IMR-90 (cell line): ENCODE measurements around the gene BLTP3B. TPM values are rescaled to one million over a fixed set of nuclear protein-coding genes. Genes with fewer than 3 reads are reported as not detected.

ENCODE experiments used
- ATAC-seq: fragments of 200-7000 bp; cut with Tn5 transposase; 2 replicates; pipeline ENCODE4 v1.9.1; 2020; ENCODE audit warnings: low read depth, mild to moderate bottlenecking, moderate library complexity
- BruUV-seq: library from RNA; stranded (reverse); fragments of 400-500 nt; replicated peaks from 2 replicates; lab custom pipeline; 2021; lab: Mats Ljungman, UMichigan
- CTCF ChIA-PET: fragments of 300-600 bp; formaldehyde crosslinking; extraction: SDS; loops from one replicate; lab custom pipeline; 2021; ENCODE audit warnings: antibody characterized with exemption; lab: Yijun Ruan, JAX
- POLR2A ChIA-PET: fragments of 300-600 bp; sonication (Branson Sonifier 250); formaldehyde crosslinking; loops from one replicate; lab custom pipeline; 2022; ENCODE audit warnings: antibody characterized with exemption; ENCODE audit not compliant: unreplicated experiment; lab: Charles Lee
- DNase-seq: peaks from one replicate; pipeline ENCODE4 v3.0.0; 2013
- H2AFZ ChIP-seq: replicated peaks from 2 replicates; pipeline ENCODE3; 2013; ENCODE audit warnings: low read length, mild to moderate bottlenecking; ENCODE audit not compliant: poor library complexity
- H2AK5ac ChIP-seq: 2 replicates; pipeline ENCODE4 v1.6.1; 2013; ENCODE audit warnings: low read depth, low read length, inconsistent platforms
- H2AK9ac ChIP-seq: replicated peaks from 2 replicates; pipeline ENCODE3; 2013; ENCODE audit warnings: mild to moderate bottlenecking, low read depth, low read length, moderate library complexity; ENCODE audit not compliant: poor library complexity
- H2BK120ac ChIP-seq: 2 replicates; pipeline ENCODE4 v1.6.1; 2013; ENCODE audit warnings: low read depth, low read length, inconsistent platforms
- H2BK15ac ChIP-seq: 3 replicates; pipeline ENCODE4 v1.6.1; 2013; ENCODE audit warnings: low read depth, low read length, inconsistent platforms
- H2BK20ac ChIP-seq: 2 replicates; pipeline ENCODE4 v1.6.1; 2013; ENCODE audit warnings: low read depth, mild to moderate bottlenecking, inconsistent platforms, low read length, moderate library complexity
- H2BK5ac ChIP-seq: 2 replicates; pipeline ENCODE4 v1.6.1; 2013; ENCODE audit warnings: mild to moderate bottlenecking, low read depth, low read length, inconsistent platforms; ENCODE audit not compliant: poor library complexity, severe bottlenecking
- H3K14ac ChIP-seq: replicated peaks from 2 replicates; pipeline ENCODE4 v1.6.1; 2013; ENCODE audit warnings: low read depth, low read length, inconsistent platforms
- H3K18ac ChIP-seq: 2 replicates; pipeline ENCODE4 v1.6.1; 2013; ENCODE audit warnings: low read depth, low read length, control low read depth
- H3K23ac ChIP-seq: 2 replicates; pipeline ENCODE4 v1.6.1; 2013; ENCODE audit warnings: low read depth, low read length, inconsistent platforms
- H3K27ac ChIP-seq: 2 replicates; pipeline ENCODE4 v1.5.1; 2013; ENCODE audit warnings: mild to moderate bottlenecking, control low read depth, low read length; ENCODE audit not compliant: insufficient read depth
- H3K27me3 ChIP-seq: 2 replicates; pipeline ENCODE4 v1.6.1; 2013; ENCODE audit warnings: low read length; ENCODE audit not compliant: control insufficient read depth, insufficient read depth
- H3K36me3 ChIP-seq: 2 replicates; pipeline ENCODE4 v1.6.1; 2013; ENCODE audit warnings: low read length, mixed read lengths; ENCODE audit not compliant: control insufficient read depth, insufficient read depth
- H3K4ac ChIP-seq: 2 replicates; pipeline ENCODE4 v1.6.1; 2013; ENCODE audit warnings: low read depth, low read length, inconsistent platforms
- H3K4me1 ChIP-seq: 2 replicates; pipeline ENCODE4 v1.6.1; 2013; ENCODE audit warnings: low read length, mixed read lengths; ENCODE audit not compliant: control insufficient read depth, insufficient read depth
- H3K4me2 ChIP-seq: 2 replicates; pipeline ENCODE4 v1.6.1; 2013; ENCODE audit warnings: low read depth, mild to moderate bottlenecking, control low read depth, low read length, moderate library complexity
- H3K4me3 ChIP-seq: 2 replicates; pipeline ENCODE4 v1.5.1; 2013; ENCODE audit warnings: low read depth, mild to moderate bottlenecking, control low read depth, low read length, moderate library complexity; ENCODE audit not compliant: insufficient read depth
- H3K56ac ChIP-seq: 2 replicates; pipeline ENCODE4 v1.6.1; 2013; ENCODE audit warnings: low read length, inconsistent platforms; ENCODE audit not compliant: insufficient read depth; ENCODE audit errors: extremely low read depth
- H3K79me1 ChIP-seq, 2 experiments: 2 replicates each; pipeline ENCODE4 v1.6.1; 2013; ENCODE audit warnings: low read length in 2 of 2, inconsistent platforms in 1 of 2, low read depth in 1 of 2
- H3K9ac ChIP-seq: 2 replicates; pipeline ENCODE4 v1.6.1; 2013; ENCODE audit warnings: low read depth, low read length, control low read depth
- H3K9me1 ChIP-seq: 2 replicates; pipeline ENCODE4 v1.6.1; 2013; ENCODE audit warnings: low read length, inconsistent platforms; ENCODE audit not compliant: insufficient read depth
- H3K9me3 ChIP-seq: 2 replicates; pipeline ENCODE4 v1.6.1; 2013; ENCODE audit warnings: low read length; ENCODE audit not compliant: control insufficient read depth, insufficient read depth
- H4K20me1 ChIP-seq: 2 replicates; pipeline ENCODE4 v1.6.1; 2013; ENCODE audit warnings: low read length, inconsistent platforms; ENCODE audit not compliant: insufficient read depth
- H4K5ac ChIP-seq: 2 replicates; pipeline ENCODE4 v1.6.1; 2013; ENCODE audit warnings: mild to moderate bottlenecking, low read depth, low read length, control low read depth
- H4K8ac ChIP-seq, 2 experiments: 2 replicates each; pipeline ENCODE4 v1.6.1; 2013; ENCODE audit warnings: low read depth in 2 of 2, low read length in 2 of 2, control low read depth in 1 of 2, inconsistent platforms in 1 of 2
- H4K91ac ChIP-seq: 2 replicates; pipeline ENCODE4 v1.6.1; 2013; ENCODE audit warnings: low read depth, low read length, inconsistent platforms; ENCODE audit not compliant: insufficient read depth
- BHLHE40 ChIP-seq: fragments of 150-350 bp; IDR thresholded peaks from 2 replicates; pipeline ENCODE4 v1.6.1; 2016; ENCODE audit warnings: mild to moderate bottlenecking, low read depth, low read length
- CEBPB ChIP-seq: IDR thresholded peaks from 2 replicates; pipeline ENCODE4 v1.6.1; 2012; ENCODE audit warnings: low read depth, low read length, improper control_type of control experiment
- CHD1 ChIP-seq: IDR thresholded peaks from 2 replicates; pipeline ENCODE4 v1.6.1; 2012; ENCODE audit warnings: low read depth, low read length, improper control_type of control experiment
- CTCF ChIP-seq: conservative IDR thresholded peaks from 2 replicates; pipeline ENCODE4 v1.5.1; 2012; ENCODE audit warnings: mild to moderate bottlenecking, low read depth, low read length, improper control_type of control experiment
- ELK1 ChIP-seq: fragments of 150-350 bp; IDR thresholded peaks from 2 replicates; pipeline ENCODE4 v1.6.1; 2016; ENCODE audit warnings: low read depth, mild to moderate bottlenecking, low read length, moderate library complexity, borderline replicate concordance
- FOS ChIP-seq: fragments of 150-350 bp; IDR thresholded peaks from 2 replicates; pipeline ENCODE4 v1.6.1; 2016; ENCODE audit warnings: low read depth, low read length
- MAFK ChIP-seq: IDR thresholded peaks from 2 replicates; pipeline ENCODE4 v1.6.1; 2012; ENCODE audit warnings: low read depth, low read length, improper control_type of control experiment
- MAZ ChIP-seq: IDR thresholded peaks from 2 replicates; pipeline ENCODE4 v1.6.1; 2012; ENCODE audit warnings: low read depth, mild to moderate bottlenecking, low read length, improper control_type of control experiment, moderate library complexity, borderline replicate concordance
- MXI1 ChIP-seq: IDR thresholded peaks from 2 replicates; pipeline ENCODE4 v1.6.1; 2012; ENCODE audit warnings: low read depth, mild to moderate bottlenecking, low read length, moderate library complexity, borderline replicate concordance
- NFE2L2 ChIP-seq: fragments of 150-350 bp; IDR thresholded peaks from 2 replicates; pipeline ENCODE4 v1.6.1; 2016; ENCODE audit warnings: low read depth, mild to moderate bottlenecking, low read length
- POLR2A ChIP-seq: IDR thresholded peaks from 2 replicates; pipeline ENCODE4 v1.6.1; 2012; ENCODE audit warnings: mild to moderate bottlenecking, low read depth, low read length
- RAD21 ChIP-seq: IDR thresholded peaks from 2 replicates; pipeline ENCODE4 v1.6.1; 2012; ENCODE audit warnings: low read length, improper control_type of control experiment
- RCOR1 ChIP-seq: IDR thresholded peaks from 2 replicates; pipeline ENCODE4 v1.6.1; 2012; ENCODE audit warnings: mild to moderate bottlenecking, low read length, improper control_type of control experiment; ENCODE audit not compliant: insufficient replicate concordance
- RFX5 ChIP-seq: IDR thresholded peaks from 2 replicates; pipeline ENCODE4 v1.8.0; 2012; ENCODE audit warnings: low read depth, mild to moderate bottlenecking, low read length, moderate library complexity
- SMC3 ChIP-seq: fragments of 150-350 bp; IDR thresholded peaks from 2 replicates; pipeline ENCODE4 v1.6.1; 2016; ENCODE audit warnings: low read depth, mild to moderate bottlenecking, antibody characterized with exemption, low read length, moderate library complexity
- USF2 ChIP-seq: fragments of 150-350 bp; IDR thresholded peaks from 2 replicates; pipeline ENCODE4 v1.6.1; 2017; ENCODE audit warnings: mild to moderate bottlenecking, antibody characterized with exemption, low read length, low read depth
- WGBS, 2 experiments: methylation state at CpG; one replicate each; pipeline versions ENCODE4 v1.1.5 to v1.1.7; 2013; ENCODE audit warnings: missing lambda C conversion rate in 2 of 2; ENCODE audit not compliant: insufficient read length in 1 of 2; ENCODE audit errors: extremely low coverage in 2 of 2; 5-methylcytosine and 5-hydroxymethylcytosine counted together
- dilution Hi-C: fragments of 300-500 bp; cut with HindIII; formaldehyde crosslinking; loops from one replicate; pipeline ENCODE4 v1.14.3; 2018; ENCODE audit warnings: low sequenced_read_pairs; ENCODE audit not compliant: unreplicated experiment
- in situ Hi-C: fragments of 300-500 bp; cut with MboI; formaldehyde crosslinking; loops from 3 replicates; pipeline ENCODE4 v1.14.3; 2019; ENCODE audit warnings: low sequenced_read_pairs, inconsistent platforms, mixed read lengths
- intact Hi-C: fragments of 100-400 bp; cut with micrococcal nuclease; formaldehyde crosslinking; loops from 2 replicates; pipeline ENCODE4 v1.10.0; 2022
- polyA plus RNA-seq, 3 experiments: library from polyadenylated mRNA; depleted of rRNA; stranded (reverse); fragments of >200 nt; gene quantifications; 2 replicates each; pipeline ENCODE4 v1.2.3, GENCODE V29; 2012; ENCODE audit warnings: low replicate concordance in 1 of 3
- total RNA-seq: library from RNA; depleted of rRNA; stranded (reverse); fragments of >200 nt; gene quantifications from 2 replicates; pipeline ENCODE4 v1.2.3, GENCODE V29; 2012

The BLTP3B gene
- total and polyA plus RNA-seq, 2 of the 4 experiments (the other 2 are of a cell fraction), result 8.9 to 38.7 TPM

GRCh38 chr12:100145643-100146042 is 3.0 kb upstream of the BLTP3B start:
- intact Hi-C loops, result no loop called here
- no peak overlapping the region for H3K4me3 ChIP-seq
- H3K56ac ChIP-seq, result no peak overlapping the region
- H2BK5ac ChIP-seq, result no peak overlapping the region
- H3K18ac ChIP-seq, result no peak overlapping the region
- no peaks in the 10 kb centered on the region for H4K20me1 ChIP-seq
- no peak for DNase-seq
- H3K36me3 ChIP-seq, result no peaks in the 10 kb centered on the region
- in situ Hi-C loops, result no loop called here
- TF ChIP-seq CTCF, result no peak
- TF ChIP-seq BHLHE40, result no peak
- TF ChIP-seq CHD1, result no peak
- no peak for TF ChIP-seq CEBPB
- no peak for TF ChIP-seq ELK1
- no peak for TF ChIP-seq RAD21
- no peak for TF ChIP-seq FOS
- no peak for TF ChIP-seq MAZ
- TF ChIP-seq RFX5, result no peak
- no peak for TF ChIP-seq MAFK
- no peak for TF ChIP-seq POLR2A
- no peak for TF ChIP-seq SMC3
- TF ChIP-seq MXI1, result no peak
- TF ChIP-seq USF2, result no peak
- no peak for TF ChIP-seq RCOR1
- TF ChIP-seq NFE2L2, result no peak
- H3K27ac ChIP-seq, result no peak overlapping the region
- no peak overlapping the region for H2AK9ac ChIP-seq
- H3K79me1 ChIP-seq, result peaks cover 3 to 4% of the 10 kb centered on the region in 2 experiments; a peak in 2 of 4 replicates
- dilution Hi-C loops, result no loop called here
- BruUV-seq, result no TSS peak
- H2AFZ ChIP-seq, result no peak overlapping the region
- H3K4me2 ChIP-seq, result no peak overlapping the region
- H2BK120ac ChIP-seq, result no peak overlapping the region
- H2BK20ac ChIP-seq, result no peak overlapping the region
- H3K4ac ChIP-seq, result no peak overlapping the region
- no peak overlapping the region for H2BK15ac ChIP-seq
- H3K4me1 ChIP-seq, result peaks cover 1% of the 10 kb centered on the region; the same call in 1 of the 2 replicates
- H3K23ac ChIP-seq, result no peak overlapping the region
- CTCF ChIA-PET, result no interaction called here
- no peaks in the 10 kb centered on the region for H3K9me1 ChIP-seq
- no peaks in the 10 kb centered on the region for H3K27me3 ChIP-seq
- POLR2A ChIA-PET, result no interaction called here
- ATAC-seq, result no peak
- H2AK5ac ChIP-seq, result no peak overlapping the region
- H3K14ac ChIP-seq, result no peak overlapping the region
- 98% methylated on average over 5 of the region's 7 CpGs; no CpG with 5 or more reads in 1 of the 2 experiments for WGBS, 2 experiments
- H4K8ac ChIP-seq, result no peak overlapping the region
- no peak overlapping the region for H3K9ac ChIP-seq
- 0 out of 2 replicates have a peak, but pooled peaks cover 2% of the 10 kb centered on the region for H3K9me3 ChIP-seq
- no peak overlapping the region for H4K91ac ChIP-seq
- no peak overlapping the region for H4K5ac ChIP-seq
